A549 (cell line): ENCODE measurements around the gene FHIT.

Experiments used
- BHLHE40 ChIP-seq: IDR thresholded peaks from 2 replicates; pipeline ENCODE4 v1.6.1; 2012; ENCODE audit warnings: low read depth, low read length, inconsistent platforms
- CBX2 ChIP-seq: fragments of 200-600 bp; sonication (generic); IDR thresholded peaks from 2 replicates; pipeline ENCODE4 v1.6.1; 2016; ENCODE audit warnings: low read depth, mild to moderate bottlenecking, borderline replicate concordance
- CEBPB ChIP-seq, 2 experiments: fragments of >200 bp in 1 of 2; sonication (Bioruptor Twin) in 1 of 2; formaldehyde crosslinking in 1 of 2; IDR thresholded peaks; 2 replicates each; pipeline ENCODE4 v1.6.1; 2012 to 2016
- CTCF ChIP-seq: fragments of >200 bp; sonication (Bioruptor Twin); formaldehyde crosslinking; IDR thresholded peaks from 3 replicates; pipeline ENCODE4 v1.5.1; 2016
- ELK1 ChIP-seq: fragments of 150-350 bp; IDR thresholded peaks from 2 replicates; pipeline ENCODE4 v1.6.1; 2014; ENCODE audit warnings: low read depth, mild to moderate bottlenecking, low read length
- ESRRA ChIP-seq: fragments of 150-350 bp; IDR thresholded peaks from 2 replicates; pipeline ENCODE4 v1.6.1; 2014; ENCODE audit warnings: mild to moderate bottlenecking, low read length, borderline replicate concordance
- HES2 ChIP-seq: fragments of >200 bp; sonication (Bioruptor Twin); formaldehyde crosslinking; IDR thresholded peaks from 2 replicates; pipeline ENCODE4 v1.6.1; 2016
- KDM5A ChIP-seq: fragments of 200-600 bp; sonication (generic); IDR thresholded peaks from 2 replicates; pipeline ENCODE4 v1.6.1; 2016; ENCODE audit warnings: antibody characterized with exemption, mild to moderate bottlenecking
- MAX ChIP-seq: IDR thresholded peaks from 2 replicates; pipeline ENCODE4 v1.6.1; 2012
- PBX3 ChIP-seq: IDR thresholded peaks from 2 replicates; pipeline ENCODE4 v1.6.1; 2012
- POLR2A ChIP-seq: IDR thresholded peaks from 2 replicates; pipeline ENCODE4 v1.6.1; 2012; ENCODE audit warnings: mild to moderate bottlenecking, low read length
- RAD21 ChIP-seq, 2 experiments: fragments of >200 bp in 1 of 2; sonication (Bioruptor Twin) in 1 of 2; formaldehyde crosslinking in 1 of 2; IDR thresholded peaks in 1 of 2; conservative IDR thresholded peaks in 1 of 2; 2 replicates in 1 of 2; 3 replicates in 1 of 2; pipeline ENCODE4 v1.6.1; 2012 to 2018; ENCODE audit warnings: inconsistent platforms in 1 of 2
- REST ChIP-seq: fragments of 200-600 bp; sonication (generic); IDR thresholded peaks from 2 replicates; pipeline ENCODE4 v1.6.1; 2016; ENCODE audit warnings: antibody characterized with exemption, mild to moderate bottlenecking, moderate library complexity
- USF2 ChIP-seq: fragments of 450-650 bp; IDR thresholded peaks from 2 replicates; pipeline ENCODE4 v1.6.1; 2014; ENCODE audit warnings: antibody characterized with exemption

GRCh38 chr3:61110576-61110975 is 140.7 kb downstream of the FHIT start:
- TF ChIP-seq MAX (no peak), BHLHE40 (no peak), RAD21 (conservative IDR thresholded peaks at IDR 0.05 in 1 of 2, IDR thresholded peaks at IDR 0.05 in 1 of 2) (no peak), ELK1 (no peak), CEBPB (IDR thresholded peaks at IDR 0.05) (no peak), CTCF (no peak), CBX2 (no peak), ESRRA (no peak), REST (no peak), KDM5A (no peak), POLR2A (no peak), PBX3 (no peak), USF2 (no peak), HES2 (no peak)
